HUES48 (cell line): ENCODE data around the gene B4GALNT2.

Source experiments
- H3K27ac ChIP-seq: one replicate; pipeline ENCODE4 v1.7.0; 2013; ENCODE audit warnings: low read depth, low read length, inconsistent platforms
- H3K27me3 ChIP-seq: 2 replicates; pipeline ENCODE4 v1.6.1; 2013; ENCODE audit warnings: mild to moderate bottlenecking, low read length; ENCODE audit not compliant: control insufficient read depth, insufficient read depth
- H3K36me3 ChIP-seq: 2 replicates; pipeline ENCODE4 v1.6.1; 2013; ENCODE audit warnings: low read length; ENCODE audit not compliant: control insufficient read depth, insufficient read depth
- H3K4me1 ChIP-seq: 2 replicates; pipeline ENCODE4 v1.6.1; 2013; ENCODE audit warnings: mild to moderate bottlenecking, low read length; ENCODE audit not compliant: control insufficient read depth, insufficient read depth
- H3K4me3 ChIP-seq: 2 replicates; pipeline ENCODE4 v1.5.1; 2013; ENCODE audit warnings: mild to moderate bottlenecking, low read depth, low read length
- H3K9ac ChIP-seq: 2 replicates; pipeline ENCODE4 v1.6.1; 2013; ENCODE audit warnings: mild to moderate bottlenecking, low read depth, low read length, moderate library complexity
- H3K9me3 ChIP-seq: 2 replicates; pipeline ENCODE4 v1.6.1; 2013; ENCODE audit warnings: low read length; ENCODE audit not compliant: control insufficient read depth, insufficient read depth

Gene B4GALNT2

GRCh38 chr17:49104511-49105074 lies 28.0 kb upstream of the B4GALNT2 start:
- Histone ChIP-seq H3K4me3 (no peak overlapping the region), H3K27me3 (no peaks in the 10 kb centered on the region)

GRCh38 chr17:49106321-49107210 lies 26.0 kb upstream of the B4GALNT2 start:
- H3K27me3 ChIP-seq: no peaks in the 10 kb centered on the region
- H3K27ac ChIP-seq: peak overlapping the region; percentile 81
- H3K9ac ChIP-seq: no peak overlapping the region
- H3K9me3 ChIP-seq: no peaks in the 10 kb centered on the region
- no peaks in the 10 kb centered on the region for H3K36me3 ChIP-seq
- H3K4me1 ChIP-seq: peaks cover 33% of the 10 kb centered on the region
- H3K4me3 ChIP-seq: no peak overlapping the region

More at GRCh38 chr17:49104511-49105074, 28.0 kb upstream of the B4GALNT2 start:
- Histone ChIP-seq H3K4me1 (peaks cover 29% of the 10 kb centered on the region), H3K9ac (no peak overlapping the region), H3K27ac (no peak overlapping the region), H3K36me3 (no peaks in the 10 kb centered on the region), H3K9me3 (no peaks in the 10 kb centered on the region)

GRCh38 chr17:49107211-49107557 lies 25.4 kb upstream of the B4GALNT2 start:
- no peaks in the 10 kb centered on the region for H3K36me3 ChIP-seq
- H3K9ac ChIP-seq: no peak overlapping the region
- H3K9me3 ChIP-seq: no peaks in the 10 kb centered on the region
- H3K27me3 ChIP-seq: no peaks in the 10 kb centered on the region
- H3K27ac ChIP-seq: no peak overlapping the region
- H3K4me1 ChIP-seq: peaks cover 33% of the 10 kb centered on the region
- no peak overlapping the region for H3K4me3 ChIP-seq

GRCh38 chr17:49108318-49108717 lies 24.3 kb upstream of the B4GALNT2 start:
- Histone ChIP-seq H3K36me3 (no peaks in the 10 kb centered on the region), H3K27me3 (no peaks in the 10 kb centered on the region), H3K4me3 (peak overlapping the region; percentile 15; the same call in 1 of the 2 replicates), H3K9ac (no peak overlapping the region), H3K4me1 (peaks cover 33% of the 10 kb centered on the region), H3K27ac (peak overlapping the region; percentile 76), H3K9me3 (no peaks in the 10 kb centered on the region)

- no peak overlapping the region for H3K27ac ChIP-seq
- no peak overlapping the region for H3K9ac ChIP-seq
- no peaks in the 10 kb centered on the region for H3K27me3 ChIP-seq
- H3K36me3 ChIP-seq: no peaks in the 10 kb centered on the region
- no peak overlapping the region for H3K4me3 ChIP-seq
- no peaks in the 10 kb centered on the region for H3K9me3 ChIP-seq
- H3K4me1 ChIP-seq: peaks cover 33% of the 10 kb centered on the region
Observed at GRCh38 chr17:49110509-49110908, 22.1 kb upstream of the B4GALNT2 start.

GRCh38 chr17:49111934-49112333 lies 20.6 kb upstream of the B4GALNT2 start:
- Histone ChIP-seq H3K36me3 (no peaks in the 10 kb centered on the region), H3K4me3 (no peak overlapping the region), H3K9me3 (no peaks in the 10 kb centered on the region), H3K27ac (no peak overlapping the region), H3K27me3 (no peaks in the 10 kb centered on the region), H3K9ac (no peak overlapping the region), H3K4me1 (peaks cover 23% of the 10 kb centered on the region)

- H3K4me3 ChIP-seq: no peak overlapping the region
- H3K36me3 ChIP-seq: no peaks in the 10 kb centered on the region
- no peak overlapping the region for H3K27ac ChIP-seq
- no peaks in the 10 kb centered on the region for H3K27me3 ChIP-seq
- no peak overlapping the region for H3K9ac ChIP-seq
- H3K9me3 ChIP-seq: no peaks in the 10 kb centered on the region
- H3K4me1 ChIP-seq: peaks cover 19% of the 10 kb centered on the region
Observed at GRCh38 chr17:49112936-49113335, 19.6 kb upstream of the B4GALNT2 start.

GRCh38 chr17:49114703-49115102 lies 17.9 kb upstream of the B4GALNT2 start:
- Histone ChIP-seq H3K9ac (no peak overlapping the region), H3K27me3 (no peaks in the 10 kb centered on the region), H3K4me3 (no peak overlapping the region), H3K36me3 (no peaks in the 10 kb centered on the region), H3K4me1 (peaks cover 4% of the 10 kb centered on the region; the same call in 1 of the 2 replicates), H3K27ac (no peak overlapping the region), H3K9me3 (no peaks in the 10 kb centered on the region)

GRCh38 chr17:49117587-49118230 lies 14.9 kb upstream of the B4GALNT2 start:
- no peaks in the 10 kb centered on the region for H3K36me3 ChIP-seq
- peaks cover 11% of the 10 kb centered on the region; the same call in 1 of the 2 replicates for H3K9me3 ChIP-seq
- H3K27me3 ChIP-seq: no peaks in the 10 kb centered on the region
- no peaks in the 10 kb centered on the region for H3K4me1 ChIP-seq
- H3K27ac ChIP-seq: no peak overlapping the region
- H3K9ac ChIP-seq: no peak overlapping the region
- H3K4me3 ChIP-seq: no peak overlapping the region

- H3K4me3 ChIP-seq: no peak overlapping the region
- no peaks in the 10 kb centered on the region for H3K4me1 ChIP-seq
- no peaks in the 10 kb centered on the region for H3K27me3 ChIP-seq
- no peak overlapping the region for H3K27ac ChIP-seq
- peaks cover 11% of the 10 kb centered on the region; the same call in 1 of the 2 replicates for H3K9me3 ChIP-seq
- H3K36me3 ChIP-seq: no peaks in the 10 kb centered on the region
- no peak overlapping the region for H3K9ac ChIP-seq
Observed at GRCh38 chr17:49120166-49120565, 12.4 kb upstream of the B4GALNT2 start.
